SK-N-SH (cell line): Measurements from ENCODE around the gene CADM2. TPM values are rescaled to one million over a fixed set of nuclear protein-coding genes. Genes with fewer than 3 reads are reported as not detected.

Experiments used
- CTCF ChIA-PET: fragments of 300-600, 350-600 bp; formaldehyde crosslinking; extraction: SDS; loops from one replicate; lab custom pipeline; 2021; lab: Yijun Ruan, JAX
- POLR2A ChIA-PET: fragments of 350-600 bp; sonication (Branson Sonifier 250); formaldehyde crosslinking; extraction: SDS; loops from one replicate; lab custom pipeline; 2020; ENCODE audit warnings: antibody characterized with exemption, inconsistent platforms; lab: Yijun Ruan, JAX
- DNase-seq: peaks from one replicate; pipeline ENCODE4 v3.0.0; 2012
- H2AFZ ChIP-seq: fragments of 200-600 bp; sonication (generic); 2 replicates; pipeline ENCODE4 v1.8.1; 2016; ENCODE audit warnings: antibody characterized with exemption, mild to moderate bottlenecking, low read depth
- H3F3A ChIP-seq: fragments of 200-600 bp; sonication (generic); replicated peaks from 2 replicates; pipeline ENCODE3; 2016; ENCODE audit warnings: antibody characterized with exemption, mild to moderate bottlenecking; ENCODE audit not compliant: insufficient read depth
- H3K27ac ChIP-seq, 2 experiments: fragments of 200-500 bp in 1 of 2; fragments of 200-600 bp in 1 of 2; sonication (Bioruptor generic) in 1 of 2; sonication (generic), shearing (Covaris generic) in 1 of 2; 2 replicates each; pipeline versions ENCODE4 v1.5.1 to v1.6.1; 2014 to 2016; ENCODE audit warnings: low read depth in 2 of 2, inconsistent platforms in 1 of 2, low read length in 1 of 2, mild to moderate bottlenecking in 1 of 2, mixed read lengths in 1 of 2
- H3K27me3 ChIP-seq: fragments of 200-600 bp; sonication (generic), shearing (Covaris generic); 2 replicates; pipeline ENCODE4 v1.6.1; 2016; ENCODE audit warnings: mixed run types; ENCODE audit not compliant: insufficient read depth
- H3K36me3 ChIP-seq, 2 experiments: fragments of 200-500 bp in 1 of 2; fragments of 200-600 bp in 1 of 2; sonication (Bioruptor generic) in 1 of 2; sonication (generic) in 1 of 2; replicated peaks in 1 of 2; 2 replicates each; pipeline versions ENCODE3 to v1.5.1; 2014 to 2016; ENCODE audit warnings: low read length in 1 of 2, mild to moderate bottlenecking in 1 of 2; ENCODE audit not compliant: insufficient read depth in 2 of 2, control insufficient read depth in 1 of 2
- H3K4me1 ChIP-seq, 2 experiments: fragments of 200-500 bp in 1 of 2; fragments of 200-600 bp in 1 of 2; sonication (Bioruptor generic) in 1 of 2; sonication (generic), shearing (Covaris generic) in 1 of 2; 2 replicates each; pipeline versions ENCODE4 v1.5.1 to v1.6.1; 2014 to 2016; ENCODE audit warnings: low read depth in 1 of 2, low read length in 1 of 2, mixed run types in 1 of 2; ENCODE audit not compliant: insufficient read depth in 2 of 2, control insufficient read depth in 1 of 2
- H3K4me2 ChIP-seq: fragments of 200-600 bp; sonication (generic), shearing (Covaris generic); 2 replicates; pipeline ENCODE4 v1.6.1; 2017; ENCODE audit warnings: mixed run types
- H3K4me3 ChIP-seq, 2 experiments: fragments of 200-500 bp in 1 of 2; fragments of 200-600 bp in 1 of 2; sonication (Bioruptor generic) in 1 of 2; sonication (generic), shearing (Covaris generic) in 1 of 2; 2 replicates each; pipeline versions ENCODE4 v1.5.1 to v1.8.1; 2014 to 2016; ENCODE audit warnings: low read depth in 2 of 2, inconsistent platforms in 1 of 2, low read length in 1 of 2, mild to moderate bottlenecking in 1 of 2, mixed read lengths in 1 of 2, moderate library complexity in 1 of 2
- H3K79me2 ChIP-seq: fragments of 200-600 bp; sonication (generic); 2 replicates; pipeline ENCODE4 v1.8.1; 2017; ENCODE audit warnings: mild to moderate bottlenecking; ENCODE audit not compliant: insufficient read depth
- H3K9ac ChIP-seq: fragments of 200-600 bp; sonication (generic); 2 replicates; pipeline ENCODE4 v1.6.1; 2017; ENCODE audit warnings: mixed run types
- H3K9me2 ChIP-seq: fragments of 200-600 bp; sonication (generic); 2 replicates; pipeline ENCODE4 v1.6.1; 2017; ENCODE audit warnings: mixed run types
- H3K9me3 ChIP-seq: fragments of 200-600 bp; sonication (generic); 2 replicates; pipeline ENCODE4 v1.6.1; 2017; ENCODE audit warnings: mixed run types, mild to moderate bottlenecking, moderate library complexity
- H4K20me1 ChIP-seq: fragments of 200-600 bp; sonication (generic); 2 replicates; pipeline ENCODE4 v1.6.1; 2017; ENCODE audit warnings: mild to moderate bottlenecking, mixed run types; ENCODE audit not compliant: insufficient read depth
- EP300 ChIP-seq, 2 experiments: IDR thresholded peaks; 2 replicates each; pipeline versions ENCODE4 v1.4.0 to v1.6.1; 2012; ENCODE audit warnings: borderline replicate concordance in 1 of 2, low read depth in 1 of 2, low read length in 1 of 2
- FOXJ3 ChIP-seq: sonication (generic); formaldehyde crosslinking; IDR thresholded peaks from 2 replicates; pipeline ENCODE4 v1.5.1; 2020; ENCODE audit warnings: mild to moderate bottlenecking, missing genetic modification reagents
- GABPA ChIP-seq: IDR thresholded peaks from 2 replicates; pipeline ENCODE4 v1.4.0; 2012; ENCODE audit warnings: low read depth, mild to moderate bottlenecking
- JUND ChIP-seq: IDR thresholded peaks from 2 replicates; pipeline ENCODE4 v1.4.0; 2012
- MEF2A ChIP-seq: IDR thresholded peaks from 2 replicates; pipeline ENCODE4 v1.4.0; 2012; ENCODE audit warnings: low read depth, borderline replicate concordance
- MXI1 ChIP-seq: IDR thresholded peaks from 2 replicates; pipeline ENCODE4 v1.6.1; 2012; ENCODE audit warnings: mild to moderate bottlenecking, low read depth, low read length, improper control_type of control experiment
- POLR2AphosphoS5 ChIP-seq: IDR thresholded peaks from 2 replicates; pipeline ENCODE4 v1.6.1; 2012; ENCODE audit warnings: low read depth, low read length
- RCOR1 ChIP-seq: fragments of 150-350 bp; IDR thresholded peaks from 2 replicates; pipeline ENCODE4 v1.6.1; 2017; ENCODE audit warnings: antibody characterized with exemption, low read length
- SMC3 ChIP-seq: IDR thresholded peaks from 2 replicates; pipeline ENCODE4 v1.6.1; 2012; ENCODE audit warnings: low read depth, low read length, improper control_type of control experiment
- TAF1 ChIP-seq: IDR thresholded peaks from 2 replicates; pipeline ENCODE4 v1.6.1; 2012; ENCODE audit warnings: low read depth, mild to moderate bottlenecking, low read length, moderate library complexity, borderline replicate concordance
- TCF12 ChIP-seq: IDR thresholded peaks from 2 replicates; pipeline ENCODE4 v1.4.0; 2012
- YY1 ChIP-seq: IDR thresholded peaks from 2 replicates; pipeline ENCODE4 v1.4.0; 2012; ENCODE audit warnings: low read depth, mild to moderate bottlenecking
- WGBS: methylation state at CpG from one replicate; pipeline ENCODE4 v1.1.6; 2017; ENCODE audit warnings: low lambda C conversion rate; 5-methylcytosine and 5-hydroxymethylcytosine counted together
- polyA plus RNA-seq, 3 experiments: library from polyadenylated mRNA; depleted of rRNA; stranded (reverse); fragments of >200 nt; gene quantifications; 2 replicates each; pipeline ENCODE4 v1.2.3, GENCODE V29; 2012
- TF ChIP-seq, protein P1 (sequence below): IDR thresholded peaks from 2 replicates; pipeline ENCODE4 v1.6.1; 2012; ENCODE audit warnings: mild to moderate bottlenecking, low read depth, low read length, moderate library complexity
- TF ChIP-seq, protein P2 (sequence below): fragments of 200-600 bp; sonication (generic); IDR thresholded peaks from 2 replicates; pipeline ENCODE4 v1.6.1; 2017; ENCODE audit warnings: antibody characterized with exemption, mild to moderate bottlenecking, moderate library complexity
- TF ChIP-seq, protein P3 (sequence below): IDR thresholded peaks from 2 replicates; pipeline ENCODE4 v1.4.0; 2012; ENCODE audit warnings: low read depth
- TF ChIP-seq, protein P4 (sequence below): IDR thresholded peaks from 2 replicates; pipeline ENCODE4 v1.4.0; 2012; ENCODE audit warnings: low read depth, borderline replicate concordance
- TF ChIP-seq, protein P5 (sequence below): IDR thresholded peaks from 2 replicates; pipeline ENCODE4 v1.4.0; 2012; ENCODE audit warnings: low read depth, borderline replicate concordance

The CADM2 gene
- polyA plus RNA-seq, 1 of the 3 experiments (the other 2 are of a cell fraction), result 0.46 TPM

DNA sequence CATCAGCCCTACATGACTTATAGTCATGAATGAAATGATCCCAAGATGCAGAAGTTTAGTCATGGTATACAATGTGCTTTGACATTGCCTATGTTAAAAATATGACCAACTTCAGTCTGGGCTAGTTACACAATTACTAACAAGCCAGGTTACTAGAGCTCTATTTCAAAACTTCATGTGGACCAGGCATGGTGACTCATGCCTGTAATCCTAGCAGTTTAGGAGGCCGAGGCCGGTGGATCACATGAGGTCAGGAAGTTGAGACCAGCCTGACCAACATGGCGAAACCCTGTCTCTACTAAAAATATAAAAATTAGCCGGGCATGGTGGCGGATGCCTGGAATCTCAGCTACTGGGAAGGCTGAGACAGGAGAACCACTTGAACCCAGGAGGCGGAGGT is 613.0 kb downstream of the CADM2 start:
- no peak overlapping the region for H3K9ac ChIP-seq
- H3F3A ChIP-seq, result no peaks in the 10 kb centered on the region

DNA sequence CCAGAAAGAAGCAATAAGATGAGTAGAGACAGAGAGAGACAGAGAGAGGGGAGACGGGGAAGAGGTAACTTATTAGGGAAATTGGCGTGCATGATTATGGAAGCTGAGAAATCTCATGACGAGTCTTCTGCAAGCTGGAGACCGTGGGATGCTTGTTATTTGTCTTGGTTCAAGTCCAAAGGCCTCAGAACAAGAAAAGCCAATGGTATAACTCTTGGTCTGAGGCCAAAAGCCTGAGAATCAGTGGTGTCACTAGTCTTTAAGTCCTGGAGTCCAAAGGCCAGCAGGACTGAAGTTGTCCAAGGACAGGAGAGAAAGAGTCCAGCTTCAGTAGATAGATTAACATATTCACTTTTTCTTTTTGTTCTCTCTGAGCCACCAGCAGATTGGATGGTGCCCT is 613.6 kb downstream of the CADM2 start:
- H3K9me3 ChIP-seq, result no peaks in the 10 kb centered on the region
- H3K79me2 ChIP-seq, result no peaks in the 10 kb centered on the region
- no peak overlapping the region for H3K4me3 ChIP-seq
- no peak overlapping the region for H3K9ac ChIP-seq
- H4K20me1 ChIP-seq, result no peaks in the 10 kb centered on the region
- DNase-seq, result no peak
- no peak overlapping the region for H3K4me2 ChIP-seq
- no peaks in the 10 kb centered on the region for H3F3A ChIP-seq
- ChIA-PET POLR2A (no interaction called here), CTCF (interaction anchor here (1.1 to 2.3 kb wide), 2 partner anchors 673 to 1024 kb away, joined by 3 to 13 read pairs; no protein-coding TSS in a partner anchor)
- H3K4me1 ChIP-seq, result no peaks in the 10 kb centered on the region
- H3K27ac ChIP-seq, result no peak overlapping the region
- no peaks in the 10 kb centered on the region for H3K27me3 ChIP-seq
- no peak overlapping the region for H2AFZ ChIP-seq
- no peaks in the 10 kb centered on the region for H3K36me3 ChIP-seq
- H3K9me2 ChIP-seq, result no peaks in the 10 kb centered on the region
- 36% methylated on average over 4 of the region's 4 CpGs for WGBS
- TF ChIP-seq, protein P1, sequence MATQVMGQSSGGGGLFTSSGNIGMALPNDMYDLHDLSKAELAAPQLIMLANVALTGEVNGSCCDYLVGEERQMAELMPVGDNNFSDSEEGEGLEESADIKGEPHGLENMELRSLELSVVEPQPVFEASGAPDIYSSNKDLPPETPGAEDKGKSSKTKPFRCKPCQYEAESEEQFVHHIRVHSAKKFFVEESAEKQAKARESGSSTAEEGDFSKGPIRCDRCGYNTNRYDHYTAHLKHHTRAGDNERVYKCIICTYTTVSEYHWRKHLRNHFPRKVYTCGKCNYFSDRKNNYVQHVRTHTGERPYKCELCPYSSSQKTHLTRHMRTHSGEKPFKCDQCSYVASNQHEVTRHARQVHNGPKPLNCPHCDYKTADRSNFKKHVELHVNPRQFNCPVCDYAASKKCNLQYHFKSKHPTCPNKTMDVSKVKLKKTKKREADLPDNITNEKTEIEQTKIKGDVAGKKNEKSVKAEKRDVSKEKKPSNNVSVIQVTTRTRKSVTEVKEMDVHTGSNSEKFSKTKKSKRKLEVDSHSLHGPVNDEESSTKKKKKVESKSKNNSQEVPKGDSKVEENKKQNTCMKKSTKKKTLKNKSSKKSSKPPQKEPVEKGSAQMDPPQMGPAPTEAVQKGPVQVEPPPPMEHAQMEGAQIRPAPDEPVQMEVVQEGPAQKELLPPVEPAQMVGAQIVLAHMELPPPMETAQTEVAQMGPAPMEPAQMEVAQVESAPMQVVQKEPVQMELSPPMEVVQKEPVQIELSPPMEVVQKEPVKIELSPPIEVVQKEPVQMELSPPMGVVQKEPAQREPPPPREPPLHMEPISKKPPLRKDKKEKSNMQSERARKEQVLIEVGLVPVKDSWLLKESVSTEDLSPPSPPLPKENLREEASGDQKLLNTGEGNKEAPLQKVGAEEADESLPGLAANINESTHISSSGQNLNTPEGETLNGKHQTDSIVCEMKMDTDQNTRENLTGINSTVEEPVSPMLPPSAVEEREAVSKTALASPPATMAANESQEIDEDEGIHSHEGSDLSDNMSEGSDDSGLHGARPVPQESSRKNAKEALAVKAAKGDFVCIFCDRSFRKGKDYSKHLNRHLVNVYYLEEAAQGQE, result no peak
- TF ChIP-seq YY1, result no peak
- TF ChIP-seq JUND, result no peak
- TF ChIP-seq, protein P2, sequence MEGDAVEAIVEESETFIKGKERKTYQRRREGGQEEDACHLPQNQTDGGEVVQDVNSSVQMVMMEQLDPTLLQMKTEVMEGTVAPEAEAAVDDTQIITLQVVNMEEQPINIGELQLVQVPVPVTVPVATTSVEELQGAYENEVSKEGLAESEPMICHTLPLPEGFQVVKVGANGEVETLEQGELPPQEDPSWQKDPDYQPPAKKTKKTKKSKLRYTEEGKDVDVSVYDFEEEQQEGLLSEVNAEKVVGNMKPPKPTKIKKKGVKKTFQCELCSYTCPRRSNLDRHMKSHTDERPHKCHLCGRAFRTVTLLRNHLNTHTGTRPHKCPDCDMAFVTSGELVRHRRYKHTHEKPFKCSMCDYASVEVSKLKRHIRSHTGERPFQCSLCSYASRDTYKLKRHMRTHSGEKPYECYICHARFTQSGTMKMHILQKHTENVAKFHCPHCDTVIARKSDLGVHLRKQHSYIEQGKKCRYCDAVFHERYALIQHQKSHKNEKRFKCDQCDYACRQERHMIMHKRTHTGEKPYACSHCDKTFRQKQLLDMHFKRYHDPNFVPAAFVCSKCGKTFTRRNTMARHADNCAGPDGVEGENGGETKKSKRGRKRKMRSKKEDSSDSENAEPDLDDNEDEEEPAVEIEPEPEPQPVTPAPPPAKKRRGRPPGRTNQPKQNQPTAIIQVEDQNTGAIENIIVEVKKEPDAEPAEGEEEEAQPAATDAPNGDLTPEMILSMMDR, result no peak

More for the DNA sequence above, 613.0 kb downstream of the CADM2 start:
- Histone ChIP-seq H3K36me3 (no peaks in the 10 kb centered on the region), H3K9me2 (no peaks in the 10 kb centered on the region), H3K27ac (no peak overlapping the region), H3K4me2 (no peak overlapping the region), H2AFZ (no peak overlapping the region), H3K79me2 (no peaks in the 10 kb centered on the region), H3K27me3 (no peaks in the 10 kb centered on the region), H4K20me1 (no peaks in the 10 kb centered on the region), H3K9me3 (no peaks in the 10 kb centered on the region), H3K4me1 (no peaks in the 10 kb centered on the region), H3K4me3 (no peak overlapping the region)
- no peak for DNase-seq
- ChIA-PET POLR2A (no interaction called here), CTCF (interaction anchor here (1.1 to 2.3 kb wide), 2 partner anchors 673 to 1024 kb away, joined by 3 to 13 read pairs; no protein-coding TSS in a partner anchor)
- TF ChIP-seq EP300 (IDR thresholded peaks at IDR 0.05; ENCODE audit: borderline replicate concordance in 1 of 2, low read depth in 1 of 2, low read length in 1 of 2), result no peak
- TF ChIP-seq, protein P3, sequence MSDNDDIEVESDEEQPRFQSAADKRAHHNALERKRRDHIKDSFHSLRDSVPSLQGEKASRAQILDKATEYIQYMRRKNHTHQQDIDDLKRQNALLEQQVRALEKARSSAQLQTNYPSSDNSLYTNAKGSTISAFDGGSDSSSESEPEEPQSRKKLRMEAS, result no peak
- TF ChIP-seq FOXJ3 (CRISPR knock-in tag), result no peak
- TF ChIP-seq, protein P4, sequence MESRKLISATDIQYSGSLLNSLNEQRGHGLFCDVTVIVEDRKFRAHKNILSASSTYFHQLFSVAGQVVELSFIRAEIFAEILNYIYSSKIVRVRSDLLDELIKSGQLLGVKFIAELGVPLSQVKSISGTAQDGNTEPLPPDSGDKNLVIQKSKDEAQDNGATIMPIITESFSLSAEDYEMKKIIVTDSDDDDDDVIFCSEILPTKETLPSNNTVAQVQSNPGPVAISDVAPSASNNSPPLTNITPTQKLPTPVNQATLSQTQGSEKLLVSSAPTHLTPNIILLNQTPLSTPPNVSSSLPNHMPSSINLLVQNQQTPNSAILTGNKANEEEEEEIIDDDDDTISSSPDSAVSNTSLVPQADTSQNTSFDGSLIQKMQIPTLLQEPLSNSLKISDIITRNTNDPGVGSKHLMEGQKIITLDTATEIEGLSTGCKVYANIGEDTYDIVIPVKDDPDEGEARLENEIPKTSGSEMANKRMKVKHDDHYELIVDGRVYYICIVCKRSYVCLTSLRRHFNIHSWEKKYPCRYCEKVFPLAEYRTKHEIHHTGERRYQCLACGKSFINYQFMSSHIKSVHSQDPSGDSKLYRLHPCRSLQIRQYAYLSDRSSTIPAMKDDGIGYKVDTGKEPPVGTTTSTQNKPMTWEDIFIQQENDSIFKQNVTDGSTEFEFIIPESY, result no peak
- no peak for TF ChIP-seq RCOR1
- TF ChIP-seq MXI1, result no peak
- TF ChIP-seq GABPA, result no peak
- TF ChIP-seq MEF2A, result no peak
- no peak for TF ChIP-seq TAF1
- TF ChIP-seq, protein P5, sequence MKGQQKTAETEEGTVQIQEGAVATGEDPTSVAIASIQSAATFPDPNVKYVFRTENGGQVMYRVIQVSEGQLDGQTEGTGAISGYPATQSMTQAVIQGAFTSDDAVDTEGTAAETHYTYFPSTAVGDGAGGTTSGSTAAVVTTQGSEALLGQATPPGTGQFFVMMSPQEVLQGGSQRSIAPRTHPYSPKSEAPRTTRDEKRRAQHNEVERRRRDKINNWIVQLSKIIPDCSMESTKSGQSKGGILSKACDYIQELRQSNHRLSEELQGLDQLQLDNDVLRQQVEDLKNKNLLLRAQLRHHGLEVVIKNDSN, result no peak
- TF ChIP-seq, protein P2, result no peak
- TF ChIP-seq POLR2AphosphoS5, result no peak
- TF ChIP-seq SMC3, result no peak
- TF ChIP-seq TCF12, result no peak
- 50% methylated on average over 6 of the region's 6 CpGs for WGBS
